ENCODE data around the gene PER2. TPM values are rescaled to one million over a fixed set of nuclear protein-coding genes. Genes with fewer than 3 reads are reported as not detected.

PER2 gene
- total RNA-seq, 2 donors from 2014 or later, result 5.2 to 9.4 TPM

DNA sequence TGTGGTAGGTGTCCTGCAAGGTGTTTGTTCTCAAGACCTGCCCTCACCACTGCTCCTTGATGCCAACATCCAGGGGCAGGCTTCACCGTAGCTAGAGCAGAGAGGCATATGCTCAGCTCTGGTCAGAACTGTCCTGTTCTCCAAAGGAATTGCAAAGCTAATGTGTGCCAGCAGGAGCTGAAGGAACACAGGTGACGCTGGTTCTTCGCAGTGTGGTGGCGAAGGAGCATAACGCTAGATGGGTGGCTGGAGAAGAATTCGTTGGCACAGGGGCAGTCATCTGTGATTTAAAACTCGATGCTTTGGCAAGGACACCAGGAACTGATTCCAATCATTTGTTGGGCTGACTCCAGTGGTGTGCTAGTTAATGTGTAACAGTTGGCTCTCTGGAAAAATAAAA is 11.4 kb upstream of the PER2 start:
- H3K4me1 ChIP-seq, result no peaks in the 10 kb centered on the region
- H3K4me3 ChIP-seq, result no peak overlapping the region
- H3K9me3 ChIP-seq, result no peaks in the 10 kb centered on the region
- no peak for DNase-seq (ENCODE audit: low spot score)
- H3K36me3 ChIP-seq, result no peaks in the 10 kb centered on the region
- TF ChIP-seq, protein P1, sequence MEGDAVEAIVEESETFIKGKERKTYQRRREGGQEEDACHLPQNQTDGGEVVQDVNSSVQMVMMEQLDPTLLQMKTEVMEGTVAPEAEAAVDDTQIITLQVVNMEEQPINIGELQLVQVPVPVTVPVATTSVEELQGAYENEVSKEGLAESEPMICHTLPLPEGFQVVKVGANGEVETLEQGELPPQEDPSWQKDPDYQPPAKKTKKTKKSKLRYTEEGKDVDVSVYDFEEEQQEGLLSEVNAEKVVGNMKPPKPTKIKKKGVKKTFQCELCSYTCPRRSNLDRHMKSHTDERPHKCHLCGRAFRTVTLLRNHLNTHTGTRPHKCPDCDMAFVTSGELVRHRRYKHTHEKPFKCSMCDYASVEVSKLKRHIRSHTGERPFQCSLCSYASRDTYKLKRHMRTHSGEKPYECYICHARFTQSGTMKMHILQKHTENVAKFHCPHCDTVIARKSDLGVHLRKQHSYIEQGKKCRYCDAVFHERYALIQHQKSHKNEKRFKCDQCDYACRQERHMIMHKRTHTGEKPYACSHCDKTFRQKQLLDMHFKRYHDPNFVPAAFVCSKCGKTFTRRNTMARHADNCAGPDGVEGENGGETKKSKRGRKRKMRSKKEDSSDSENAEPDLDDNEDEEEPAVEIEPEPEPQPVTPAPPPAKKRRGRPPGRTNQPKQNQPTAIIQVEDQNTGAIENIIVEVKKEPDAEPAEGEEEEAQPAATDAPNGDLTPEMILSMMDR (IDR thresholded peaks at IDR 0.05), result no peak
- H3K27ac ChIP-seq, result no peak overlapping the region
- H3K27me3 ChIP-seq, result no peaks in the 10 kb centered on the region

DNA sequence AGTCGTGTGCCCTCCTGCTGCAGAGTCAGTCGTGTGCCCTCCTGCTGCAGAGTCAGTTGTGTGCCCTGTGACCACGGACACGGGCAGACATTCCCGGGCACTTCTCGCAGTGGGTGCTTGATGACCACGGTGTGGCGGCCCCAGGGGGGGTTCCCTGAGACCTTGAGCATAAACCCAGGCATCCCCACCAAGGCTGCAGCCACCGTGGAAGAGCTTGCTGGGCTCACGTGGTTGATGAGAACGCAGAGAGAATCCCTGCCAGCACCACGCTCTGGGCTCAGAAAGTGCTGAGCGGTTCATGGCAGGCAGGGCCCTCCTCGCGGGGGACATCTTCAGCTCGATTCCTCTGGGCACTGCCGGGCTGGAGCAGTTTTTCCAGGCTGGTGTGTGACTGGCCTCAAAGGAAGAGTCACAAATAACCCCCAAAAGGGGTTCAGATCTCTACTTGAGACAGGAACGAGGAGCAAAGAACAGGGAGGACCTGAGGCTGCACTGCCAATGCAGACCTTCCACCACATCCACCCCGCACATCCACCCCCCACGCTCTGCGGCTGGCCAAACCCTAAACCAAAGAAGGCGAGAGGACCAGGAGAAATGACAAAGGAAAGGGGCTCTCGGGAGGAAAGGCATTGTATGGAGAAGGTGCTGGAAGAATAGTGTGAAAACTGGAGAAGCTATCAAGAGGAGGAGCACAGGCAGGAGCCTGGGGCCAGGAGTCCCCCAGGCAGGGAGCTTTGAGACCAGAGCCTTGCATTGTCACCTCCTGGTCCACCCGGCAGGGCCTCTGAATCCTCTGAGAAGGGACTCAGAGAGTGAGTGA is 8.4 kb upstream of the PER2 start:
- Histone ChIP-seq H3K9me3 (no peaks in the 10 kb centered on the region), H3K36me3 (no peaks in the 10 kb centered on the region), H3K4me1 (no peaks in the 10 kb centered on the region), H3K27ac (no peak overlapping the region), H3K27me3 (no peaks in the 10 kb centered on the region), H3K4me3 (no peak overlapping the region)
- TF ChIP-seq, protein P1 (IDR thresholded peaks at IDR 0.05), result no peak
- DNase-seq (ENCODE audit: low spot score), result no peak

DNA sequence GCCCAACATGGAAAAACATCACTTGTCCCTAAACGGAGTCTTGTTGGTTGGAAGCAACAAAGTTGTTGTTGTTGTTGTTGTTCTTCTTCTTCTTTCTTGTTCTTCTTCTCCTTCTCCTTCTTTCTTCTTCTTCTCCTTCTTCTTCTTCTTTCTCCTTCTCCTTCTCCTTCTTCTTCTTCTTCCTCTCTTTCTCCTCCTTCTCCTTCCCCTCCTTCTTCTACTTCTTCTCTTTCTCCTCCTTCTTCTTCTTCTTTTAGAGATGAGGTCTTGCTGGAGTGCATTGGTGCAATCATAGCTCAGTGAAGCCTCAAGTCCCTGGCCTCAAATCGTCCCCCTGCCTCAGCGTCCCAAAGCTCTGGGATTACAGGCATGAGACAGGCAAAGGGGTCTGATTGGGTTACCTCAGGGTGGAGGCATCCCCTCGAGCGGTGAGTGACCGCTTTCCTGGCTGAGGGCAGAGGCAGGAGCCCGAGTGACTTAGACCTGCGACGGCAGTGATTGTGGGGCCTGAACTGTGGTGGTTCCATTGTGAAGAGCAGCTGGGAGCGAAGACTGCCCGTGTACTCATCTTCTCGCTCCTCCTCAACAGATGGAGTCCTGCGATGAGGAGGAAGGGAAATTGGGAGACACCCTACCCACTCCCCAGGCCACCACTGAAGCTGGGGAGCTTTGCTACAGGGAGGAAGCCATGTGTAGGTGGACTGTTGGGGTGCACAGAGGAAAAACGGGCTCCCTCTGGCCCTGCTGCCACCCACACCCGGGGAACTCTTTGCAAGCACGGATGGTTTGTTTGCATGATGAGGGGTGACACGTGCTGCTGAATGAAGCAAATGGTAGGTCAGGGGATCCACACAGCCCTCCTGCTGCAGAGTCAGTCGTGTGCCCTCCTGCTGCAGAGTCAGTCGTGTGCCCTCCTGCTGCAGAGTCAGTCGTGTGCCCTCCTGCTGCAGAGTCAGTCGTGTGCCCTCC is 7.0 kb upstream of the PER2 start:
- no peaks in the 10 kb centered on the region for H3K27me3 ChIP-seq
- H3K4me1 ChIP-seq, result peaks cover 0 to 7% of the 10 kb centered on the region in 2 donors
- no peak overlapping the region for H3K27ac ChIP-seq
- H3K4me3 ChIP-seq, result no peak overlapping the region
- TF ChIP-seq, protein P1 (IDR thresholded peaks at IDR 0.05), result no peak
- H3K9me3 ChIP-seq, result no peaks in the 10 kb centered on the region
- no peaks in the 10 kb centered on the region for H3K36me3 ChIP-seq
- DNase-seq (ENCODE audit: low spot score), result no peak

DNA sequence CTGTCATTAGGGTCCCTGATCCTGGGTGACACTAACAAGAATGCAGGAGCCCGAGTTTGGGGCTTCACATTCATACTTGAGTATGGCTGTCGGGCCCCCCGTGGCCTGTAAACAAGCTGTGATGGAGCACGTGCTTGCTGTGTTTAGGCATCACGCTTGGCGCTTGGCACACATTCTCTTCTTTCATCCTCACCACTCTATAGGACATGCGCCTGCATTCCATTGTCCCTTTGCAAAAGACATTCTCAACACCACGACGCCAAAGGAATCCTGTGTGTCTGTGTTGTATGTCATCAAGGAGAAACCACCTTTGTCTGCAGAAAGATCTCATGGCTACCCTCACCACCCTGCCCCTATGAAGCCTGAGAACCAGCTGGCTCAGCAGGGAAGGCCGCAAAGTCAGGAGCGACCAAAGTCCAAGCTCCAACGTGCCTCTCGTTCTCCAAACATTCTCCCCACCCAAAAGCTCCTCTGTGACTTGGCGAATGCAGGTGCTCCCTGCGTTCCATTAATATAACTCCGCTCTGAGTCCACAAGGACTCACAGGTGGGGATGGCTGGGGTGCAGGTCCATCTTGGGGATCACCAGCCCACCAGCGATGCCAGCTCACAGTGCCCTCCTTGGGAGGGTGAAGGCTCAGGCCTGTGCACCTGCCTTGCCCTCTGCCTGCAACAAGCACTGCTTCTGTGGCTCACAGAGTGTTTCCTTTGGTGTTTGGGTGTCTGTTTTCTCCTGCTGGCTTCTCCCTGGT is 6.2 kb upstream of the PER2 start:
- no peak for DNase-seq (ENCODE audit: low spot score)
- Histone ChIP-seq H3K36me3 (no peaks in the 10 kb centered on the region), H3K27ac (no peak overlapping the region), H3K27me3 (no peaks in the 10 kb centered on the region), H3K4me1 (peaks cover 0 to 15% of the 10 kb centered on the region in 2 donors), H3K9me3 (no peaks in the 10 kb centered on the region), H3K4me3 (no peak overlapping the region)
- TF ChIP-seq, protein P1 (IDR thresholded peaks at IDR 0.05), result no peak

DNA sequence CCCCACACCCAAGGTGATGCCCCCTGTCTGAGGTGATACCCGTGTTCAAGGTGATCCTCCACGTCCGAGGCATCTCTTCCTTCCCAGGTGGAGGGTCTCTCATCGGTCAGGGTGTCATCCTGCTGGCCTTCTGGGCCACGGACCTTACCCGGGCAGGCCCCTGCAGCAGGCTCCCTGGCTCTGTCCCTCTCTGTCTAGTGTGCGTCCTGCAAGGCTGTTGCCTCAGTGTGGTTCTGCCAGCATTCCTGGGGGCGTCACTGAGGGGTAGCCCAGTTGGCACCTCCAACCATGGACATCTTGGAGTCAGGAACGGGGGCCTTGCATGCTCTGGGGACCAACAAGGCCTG is 5.6 kb upstream of the PER2 start:
- no peak overlapping the region for H3K4me3 ChIP-seq
- H3K27ac ChIP-seq, result no peak overlapping the region
- DNase-seq (ENCODE audit: low spot score), result no peak
- no peaks in the 10 kb centered on the region for H3K9me3 ChIP-seq
- no peaks in the 10 kb centered on the region for H3K27me3 ChIP-seq
- TF ChIP-seq, protein P1 (IDR thresholded peaks at IDR 0.05), result no peak
- no peaks in the 10 kb centered on the region for H3K36me3 ChIP-seq
- H3K4me1 ChIP-seq, result peaks cover 0 to 20% of the 10 kb centered on the region in 2 donors

Measured in right atrium auricular region (tissue), 2 donors.